GM10248 (cell line): Measurements from ENCODE around the gene MS4A5.

ENCODE experiments used
- CTCF ChIA-PET: fragments of 300-600 bp; sonication (Branson Sonifier 250); formaldehyde crosslinking; extraction: SDS; loops from one replicate; lab custom pipeline; 2021; ENCODE audit warnings: antibody characterized with exemption; lab: Yijun Ruan, JAX
- POLR2A ChIA-PET: fragments of 350-650 bp; sonication (Branson Sonifier 250); formaldehyde crosslinking; extraction: SDS; loops from one replicate; lab custom pipeline; 2020; ENCODE audit warnings: antibody characterized with exemption; lab: Yijun Ruan, JAX
- DNase-seq: peaks from one replicate; pipeline ENCODE4 v3.0.0; 2012; ENCODE audit errors: extremely low spot score
- TF ChIP-seq, protein P1 (sequence below): IDR thresholded peaks from 2 replicates; pipeline ENCODE4 v1.5.1; 2012; ENCODE audit warnings: mild to moderate bottlenecking, low read depth; ENCODE audit errors: extremely low read depth, missing control alignments, control extremely low read depth

MS4A5 gene

DNA sequence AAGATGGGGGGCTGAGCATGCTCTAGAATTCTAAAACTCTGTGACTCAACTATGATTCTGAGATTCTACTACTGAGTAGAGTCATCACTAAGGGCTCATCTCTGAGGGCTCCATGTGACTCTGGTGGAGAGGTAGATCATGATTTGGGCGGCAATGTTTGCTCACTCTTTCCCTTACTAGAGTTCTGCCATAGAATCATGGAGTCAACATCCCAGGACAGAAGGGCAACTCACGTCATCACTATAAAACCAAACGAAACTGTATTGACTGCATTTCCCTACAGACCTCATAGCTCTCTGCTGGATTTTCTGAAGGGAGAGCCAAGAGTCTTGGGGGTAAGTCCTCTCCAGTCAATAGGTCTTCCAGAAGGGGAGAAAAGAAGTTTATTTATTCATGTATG, 33.0 kb upstream of the MS4A5 start, which contains the start of gene MS4A14:
TSS of gene MS4A14 (plus strand) at position 78 of the 400 bp plus-strand sequence. CDS start at position 198, 120 bp downstream.
- TF ChIP-seq, protein P1, sequence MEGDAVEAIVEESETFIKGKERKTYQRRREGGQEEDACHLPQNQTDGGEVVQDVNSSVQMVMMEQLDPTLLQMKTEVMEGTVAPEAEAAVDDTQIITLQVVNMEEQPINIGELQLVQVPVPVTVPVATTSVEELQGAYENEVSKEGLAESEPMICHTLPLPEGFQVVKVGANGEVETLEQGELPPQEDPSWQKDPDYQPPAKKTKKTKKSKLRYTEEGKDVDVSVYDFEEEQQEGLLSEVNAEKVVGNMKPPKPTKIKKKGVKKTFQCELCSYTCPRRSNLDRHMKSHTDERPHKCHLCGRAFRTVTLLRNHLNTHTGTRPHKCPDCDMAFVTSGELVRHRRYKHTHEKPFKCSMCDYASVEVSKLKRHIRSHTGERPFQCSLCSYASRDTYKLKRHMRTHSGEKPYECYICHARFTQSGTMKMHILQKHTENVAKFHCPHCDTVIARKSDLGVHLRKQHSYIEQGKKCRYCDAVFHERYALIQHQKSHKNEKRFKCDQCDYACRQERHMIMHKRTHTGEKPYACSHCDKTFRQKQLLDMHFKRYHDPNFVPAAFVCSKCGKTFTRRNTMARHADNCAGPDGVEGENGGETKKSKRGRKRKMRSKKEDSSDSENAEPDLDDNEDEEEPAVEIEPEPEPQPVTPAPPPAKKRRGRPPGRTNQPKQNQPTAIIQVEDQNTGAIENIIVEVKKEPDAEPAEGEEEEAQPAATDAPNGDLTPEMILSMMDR = no peak
- DNase-seq = no peak
- CTCF ChIA-PET = interaction anchor here (1.0 to 2.6 kb wide), 3 partner anchors 10 to 33 kb away, joined by 3 to 10 read pairs (median 4); no protein-coding TSS in a partner anchor
- POLR2A ChIA-PET = interaction anchor here (0.6 kb wide), 1 partner anchor 963 kb away, joined by 3 read pairs; no protein-coding TSS in a partner anchor

DNA sequence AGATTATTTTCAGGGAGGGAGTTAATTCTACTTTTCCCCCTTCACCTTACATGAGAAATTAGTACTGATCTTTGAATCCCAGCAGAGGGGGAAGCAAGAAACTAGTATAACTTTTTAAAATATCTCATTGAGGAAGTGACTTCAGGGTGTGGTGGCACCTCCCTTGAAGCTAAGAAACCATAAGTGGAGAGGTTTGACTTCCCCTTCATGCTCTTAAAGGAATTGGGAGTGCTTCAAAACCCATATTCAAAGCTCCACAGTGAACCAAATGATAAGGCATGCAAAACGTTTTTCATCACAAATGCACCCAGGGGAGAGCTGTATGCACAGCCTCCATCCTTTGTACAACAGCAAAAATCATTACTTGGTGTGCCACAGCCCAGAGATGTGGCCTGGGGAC, 32.6 kb upstream of the MS4A5 start:
- POLR2A ChIA-PET = interaction anchor here (0.6 kb wide), 1 partner anchor 963 kb away, joined by 3 read pairs; no protein-coding TSS in a partner anchor
- peak; percentile 27 for DNase-seq
- CTCF ChIA-PET = interaction anchor here (1.0 to 2.6 kb wide), 4 partner anchors 9 to 59 kb away, joined by 3 to 10 read pairs (median 4); partner anchors contain the start of gene MS4A1
- TF ChIP-seq, protein P1 = no peak

DNA sequence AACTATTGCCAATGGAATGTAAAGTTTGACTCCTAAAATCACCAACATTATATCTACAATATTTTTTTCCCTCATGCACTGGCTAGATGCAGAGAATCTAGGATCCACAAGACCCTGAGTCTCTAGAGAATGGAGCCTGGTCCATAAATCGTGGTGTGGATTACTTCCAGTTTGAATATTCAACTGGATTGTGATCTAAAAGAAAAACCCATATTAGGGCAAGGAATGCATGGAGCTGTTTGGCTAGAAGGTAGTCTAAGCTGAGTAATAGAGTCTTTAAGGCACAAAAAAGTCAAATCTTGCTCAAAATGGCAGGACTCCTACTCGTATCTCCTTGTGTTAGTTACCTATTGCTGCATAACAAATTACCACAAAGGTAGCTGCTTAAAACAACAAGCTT, 9.4 kb upstream of the MS4A5 start:
- TF ChIP-seq, protein P1 = no peak
- DNase-seq = no peak
- ChIA-PET POLR2A (no interaction called here), CTCF (interaction anchor here (1.0 to 1.3 kb wide), 4 partner anchors 12 to 57 kb away, joined by 3 to 4 read pairs (median 4); no protein-coding TSS in a partner anchor)

DNA sequence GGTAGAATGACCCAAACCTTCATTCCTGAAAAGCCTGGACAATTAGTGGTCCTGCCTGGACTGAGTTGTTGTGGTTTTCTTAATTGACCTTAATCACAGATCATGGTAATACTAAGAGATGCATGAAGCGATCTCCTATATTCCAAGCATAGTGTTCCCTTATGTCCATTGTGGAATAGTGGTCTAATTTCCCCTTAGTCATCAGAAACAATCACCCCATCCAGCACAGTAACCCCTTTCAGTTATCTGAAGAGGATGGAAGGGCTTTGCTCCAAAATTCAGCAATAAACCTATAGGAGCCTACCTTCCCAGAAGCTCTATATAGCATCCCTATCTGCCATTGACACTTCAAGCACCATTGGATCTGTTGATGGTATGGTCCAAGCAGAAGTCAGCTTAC, 6.8 kb upstream of the MS4A5 start:
- ChIA-PET POLR2A (no interaction called here), CTCF (interaction anchor here (1.5 kb wide), 1 partner anchor 34 kb away, joined by 3 read pairs; no protein-coding TSS in a partner anchor)
- TF ChIP-seq, protein P1 = no peak
- no peak for DNase-seq

DNA sequence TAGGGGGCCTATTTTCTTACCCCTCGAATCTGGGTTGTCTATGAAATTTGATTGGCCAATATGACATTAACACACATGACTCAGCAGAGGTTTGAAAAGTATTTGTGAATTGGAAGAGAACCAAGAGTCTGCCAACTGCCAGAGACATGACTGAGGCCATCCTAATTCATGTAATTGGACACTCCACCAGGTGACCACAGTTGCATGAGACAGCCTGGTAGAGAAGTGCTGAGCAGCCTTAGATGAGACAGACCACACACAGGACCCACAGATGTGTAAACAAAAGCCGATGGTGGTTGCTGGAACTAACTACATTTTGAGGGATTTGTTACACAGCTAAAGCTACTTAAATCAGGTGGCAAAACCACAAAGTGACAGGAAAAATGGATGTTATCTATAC, 855 bp upstream of the MS4A5 start:
- no peak for DNase-seq
- CTCF ChIA-PET = no interaction called here

DNA sequence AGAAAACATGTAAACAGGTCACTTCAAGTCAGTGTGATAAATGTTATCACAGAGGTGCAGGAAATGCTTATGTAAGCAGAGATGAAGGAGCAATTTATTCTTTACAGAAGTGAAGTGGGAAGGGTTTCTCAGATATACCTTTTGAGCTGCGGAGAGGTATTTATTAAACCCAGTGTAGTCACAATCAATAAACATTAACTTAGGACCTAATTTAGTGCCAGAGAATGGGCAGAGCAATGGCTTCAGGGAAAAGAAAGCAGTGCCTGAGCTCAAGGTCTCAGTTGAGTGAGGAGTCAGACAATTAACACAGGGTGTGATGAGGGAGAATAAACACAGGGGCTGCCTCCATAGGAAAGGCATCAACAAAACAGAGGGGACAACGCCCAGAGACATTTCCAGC, 1.9 kb downstream of the MS4A5 start:
- CTCF ChIA-PET = interaction anchor here (1.3 to 2.2 kb wide), 4 partner anchors 11 to 86 kb away, joined by 3 to 5 read pairs (median 4); no protein-coding TSS in a partner anchor
- no peak for DNase-seq
- POLR2A ChIA-PET = no interaction called here
- TF ChIP-seq, protein P1 = no peak

More for the DNA sequence above, 855 bp upstream of the MS4A5 start:
- POLR2A ChIA-PET = no interaction called here
- TF ChIP-seq, protein P1 = no peak
